Measurements from ENCODE around the gene APLNR.

- TF ChIP-seq CTCF (IDR thresholded peaks at IDR 0.05; ENCODE audit: low read length), result no peak
- TF ChIP-seq EZH2 (IDR thresholded peaks at IDR 0.05; ENCODE audit: borderline replicate concordance, low read length), result no peak
These were observed 7.9 kb upstream of the APLNR start for GRCh38 chr11:57244911-57245310.
